Thyroid gland (tissue), 4 donors: ENCODE results near the gene CYP1A2. TPM values are rescaled to one million over a fixed set of nuclear protein-coding genes. Genes with fewer than 3 reads are reported as not detected.

Experiments used
- DNase-seq, 2 donors: peaks; one replicate each; pipeline ENCODE4 v3.0.0-alpha.2; 2019
- H3K27ac ChIP-seq, 3 donors: fragments of 200-600 bp; sonication (generic); 1 replicate in 2 of 3; 2 replicates in 1 of 3; pipeline ENCODE4 v1.5.1; 2016 to 2019; ENCODE audit warnings: mild to moderate bottlenecking in 1 of 3, moderate library complexity in 1 of 3
- H3K27me3 ChIP-seq: fragments of 200-600 bp; sonication (generic); one replicate; pipeline ENCODE4 v1.5.1; 2019
- H3K36me3 ChIP-seq, 2 donors: fragments of 200-600 bp; sonication (generic); one replicate each; pipeline ENCODE4 v1.5.1; 2016 to 2019
- H3K4me1 ChIP-seq, 2 donors: fragments of 200-600 bp; sonication (generic); one replicate each; pipeline ENCODE4 v1.5.1; 2017 to 2019
- H3K4me3 ChIP-seq, 3 donors: fragments of 200-600 bp; sonication (generic); replicated peaks in 1 of 3; 1 replicate in 2 of 3; 2 replicates in 1 of 3; pipeline ENCODE4 v1.5.1; 2016; ENCODE audit warnings: mild to moderate bottlenecking in 1 of 3
- H3K9me3 ChIP-seq: fragments of 200-600 bp; sonication (generic); one replicate; pipeline ENCODE4 v1.5.1; 2017
- POLR2A ChIP-seq, 2 donors: fragments of 450-650 bp; IDR thresholded peaks; one replicate each; pipeline ENCODE4 v1.6.1; 2017; ENCODE audit warnings: antibody characterized with exemption in 2 of 2, mild to moderate bottlenecking in 2 of 2, moderate library complexity in 1 of 2
- WGBS, 2 donors: methylation state at CpG; one replicate each; pipeline ENCODE4 v1.1.5; 2017; 5-methylcytosine and 5-hydroxymethylcytosine counted together
- intact Hi-C: fragments of 100-400 bp; cut with DNase I; formaldehyde crosslinking; loops from one replicate; pipeline ENCODE4 v1.15.1; 2023
- total RNA-seq, 4 donors: library from RNA; depleted of rRNA; stranded (reverse); fragments of >200 nt; gene quantifications; one replicate each; pipeline ENCODE4 v1.2.3, GENCODE V29; 2016
- TF ChIP-seq, protein P1 (sequence below), 6 experiments: fragments of 200-600 bp in 3 of 6; fragments of 450-650 bp in 3 of 6; sonication (generic) in 3 of 6; IDR thresholded peaks; one replicate each; pipeline ENCODE4 v1.5.1; 2016 to 2019; ENCODE audit warnings: antibody characterized with exemption in 6 of 6, mild to moderate bottlenecking in 2 of 6, inconsistent platforms in 1 of 6, moderate library complexity in 1 of 6

CYP1A2 gene
- total RNA-seq, 4 donors from 2014 or later: 1.3 to 9.9 (median 2.9) TPM

DNA sequence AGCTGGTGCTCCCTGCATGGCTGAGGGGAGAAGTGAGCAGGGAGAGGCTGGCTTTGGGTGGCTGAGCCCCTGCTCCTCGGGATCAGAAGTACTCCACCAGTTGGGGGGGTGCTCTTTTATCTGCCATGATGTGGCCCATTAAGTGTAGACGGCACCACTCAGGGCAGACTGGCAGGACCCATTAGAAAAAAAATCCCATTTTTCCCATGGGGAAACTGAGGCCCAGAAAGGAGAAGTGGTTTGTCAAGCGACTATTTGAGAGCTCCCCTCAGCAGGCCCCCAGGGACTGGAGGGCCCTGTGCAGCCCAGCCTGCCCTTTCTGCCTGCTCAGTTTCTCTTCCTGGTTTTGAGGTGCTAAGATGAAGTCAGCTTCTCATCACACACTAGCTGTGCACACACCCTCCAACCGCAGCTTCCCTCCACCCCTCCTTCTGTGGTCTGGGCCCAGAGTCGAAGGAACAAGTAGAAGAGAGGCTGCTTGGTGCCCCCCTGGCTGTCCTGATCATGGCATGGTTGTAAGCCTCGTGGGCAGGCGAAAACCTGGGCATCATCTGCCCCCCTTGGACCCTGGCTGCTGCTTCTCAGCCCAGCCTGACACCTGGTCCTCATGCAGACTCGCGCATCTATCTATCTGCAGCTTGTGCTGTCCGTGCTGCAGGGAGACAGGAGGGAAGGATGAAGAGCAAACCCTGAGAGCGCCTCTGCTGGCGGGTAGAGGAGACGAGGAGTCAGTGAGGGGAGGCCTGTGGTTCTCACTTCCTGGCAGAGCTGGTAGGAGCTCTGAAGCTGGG, 38.8 kb downstream of the CYP1A2 start:
- 62 to 75% methylated on average over 13 of the region's 13 CpGs for WGBS, 2 donors
- H3K36me3 ChIP-seq: no peaks in the 10 kb centered on the region
- TF ChIP-seq, protein P1, sequence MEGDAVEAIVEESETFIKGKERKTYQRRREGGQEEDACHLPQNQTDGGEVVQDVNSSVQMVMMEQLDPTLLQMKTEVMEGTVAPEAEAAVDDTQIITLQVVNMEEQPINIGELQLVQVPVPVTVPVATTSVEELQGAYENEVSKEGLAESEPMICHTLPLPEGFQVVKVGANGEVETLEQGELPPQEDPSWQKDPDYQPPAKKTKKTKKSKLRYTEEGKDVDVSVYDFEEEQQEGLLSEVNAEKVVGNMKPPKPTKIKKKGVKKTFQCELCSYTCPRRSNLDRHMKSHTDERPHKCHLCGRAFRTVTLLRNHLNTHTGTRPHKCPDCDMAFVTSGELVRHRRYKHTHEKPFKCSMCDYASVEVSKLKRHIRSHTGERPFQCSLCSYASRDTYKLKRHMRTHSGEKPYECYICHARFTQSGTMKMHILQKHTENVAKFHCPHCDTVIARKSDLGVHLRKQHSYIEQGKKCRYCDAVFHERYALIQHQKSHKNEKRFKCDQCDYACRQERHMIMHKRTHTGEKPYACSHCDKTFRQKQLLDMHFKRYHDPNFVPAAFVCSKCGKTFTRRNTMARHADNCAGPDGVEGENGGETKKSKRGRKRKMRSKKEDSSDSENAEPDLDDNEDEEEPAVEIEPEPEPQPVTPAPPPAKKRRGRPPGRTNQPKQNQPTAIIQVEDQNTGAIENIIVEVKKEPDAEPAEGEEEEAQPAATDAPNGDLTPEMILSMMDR (IDR thresholded peaks at IDR 0.05): peak in 2 of 6 experiments; percentile 9 to 31
- no peak for TF ChIP-seq POLR2A (IDR thresholded peaks at IDR 0.05)
- DNase-seq: peak in 1 of 2 donors; percentile 38
- peaks cover 73 to 98% of the 10 kb centered on the region in 2 donors for H3K4me1 ChIP-seq
- peak overlapping the region in 2 of 3 donors; percentile 17 to 51 for H3K27ac ChIP-seq
- H3K27me3 ChIP-seq: no peaks in the 10 kb centered on the region
- no peak overlapping the region for H3K4me3 ChIP-seq
- intact Hi-C loops: no loop called here
- no peaks in the 10 kb centered on the region for H3K9me3 ChIP-seq

DNA sequence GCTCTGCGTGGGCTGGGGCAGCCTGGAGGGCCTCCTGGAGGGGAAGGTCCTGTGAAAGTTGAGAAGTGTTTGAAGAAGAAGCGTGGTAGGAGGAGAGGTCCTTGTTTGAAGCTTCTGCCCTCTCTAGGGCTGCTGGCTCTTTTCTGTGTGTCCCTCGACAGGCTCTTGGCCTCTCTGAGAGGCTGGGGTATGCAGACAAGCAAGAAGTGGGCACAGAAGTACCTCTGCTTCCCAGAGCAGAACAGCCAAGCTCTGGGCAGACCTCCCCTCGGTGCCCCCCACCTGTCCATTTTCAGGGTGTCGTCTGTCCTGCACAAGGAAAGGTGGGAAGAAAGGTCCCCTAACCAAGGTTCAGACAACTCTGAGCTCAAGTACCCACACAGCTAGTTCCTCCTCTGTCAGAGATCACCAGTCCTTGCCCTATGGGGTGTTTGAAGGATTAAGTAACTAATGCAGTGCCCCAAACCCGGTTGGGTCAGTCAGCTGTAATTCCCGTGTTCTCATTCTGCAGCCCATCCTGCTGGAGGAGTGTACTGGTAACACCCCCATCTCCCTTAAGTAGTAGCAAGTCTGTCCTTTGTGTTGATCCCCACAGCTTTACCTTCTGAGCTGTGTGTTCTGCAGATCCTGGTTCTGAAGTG, 39.5 kb downstream of the CYP1A2 start:
- Histone ChIP-seq H3K4me3 (no peak overlapping the region), H3K27me3 (no peaks in the 10 kb centered on the region), H3K4me1 (peaks cover 69 to 100% of the 10 kb centered on the region in 2 donors), H3K27ac (peak overlapping the region in 1 of 3 donors; percentile 51), H3K36me3 (no peaks in the 10 kb centered on the region), H3K9me3 (no peaks in the 10 kb centered on the region)
- WGBS, 2 donors: 46 to 50% methylated on average over 5 to 7 of the region's 7 CpGs
- intact Hi-C loops: no loop called here
- DNase-seq: no peak
- TF ChIP-seq, protein P1 (IDR thresholded peaks at IDR 0.05): no peak
- no peak for TF ChIP-seq POLR2A (IDR thresholded peaks at IDR 0.05)

DNA sequence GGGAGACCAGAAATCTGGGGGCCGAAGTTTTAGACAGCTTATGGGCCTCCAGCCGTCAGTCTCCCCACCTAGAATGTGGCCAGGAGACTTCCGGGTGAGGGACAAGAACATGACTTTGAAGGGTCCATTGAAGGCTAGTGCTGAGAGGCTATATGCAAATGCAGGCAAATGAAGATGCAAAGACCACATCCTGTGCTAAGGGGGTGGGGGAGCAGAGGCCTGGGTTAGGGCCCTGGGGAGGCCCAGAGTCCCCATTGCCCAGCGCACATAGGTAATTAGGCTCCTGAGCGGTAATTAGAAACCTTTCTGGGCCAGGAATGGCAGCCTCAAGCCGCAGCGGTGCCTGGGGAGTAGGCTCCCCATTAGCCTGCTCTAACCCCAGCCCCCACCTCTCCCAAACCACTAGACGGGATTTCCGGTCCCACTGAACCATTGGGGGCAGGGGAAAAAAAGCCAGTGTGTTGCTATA, 40.1 kb downstream of the CYP1A2 start:
- no peaks in the 10 kb centered on the region for H3K36me3 ChIP-seq
- no peak for TF ChIP-seq POLR2A (IDR thresholded peaks at IDR 0.05)
- TF ChIP-seq, protein P1 (IDR thresholded peaks at IDR 0.05): no peak
- no peak overlapping the region for H3K4me3 ChIP-seq
- DNase-seq: no peak
- peak overlapping the region in 2 of 3 donors; percentile 58 to 72 for H3K27ac ChIP-seq
- H3K9me3 ChIP-seq: no peaks in the 10 kb centered on the region
- peaks cover 66 to 97% of the 10 kb centered on the region in 2 donors for H3K4me1 ChIP-seq
- WGBS, 2 donors: 75 to 85% methylated on average over 7 to 9 of the region's 9 CpGs
- intact Hi-C loops: no loop called here
- no peaks in the 10 kb centered on the region for H3K27me3 ChIP-seq

DNA sequence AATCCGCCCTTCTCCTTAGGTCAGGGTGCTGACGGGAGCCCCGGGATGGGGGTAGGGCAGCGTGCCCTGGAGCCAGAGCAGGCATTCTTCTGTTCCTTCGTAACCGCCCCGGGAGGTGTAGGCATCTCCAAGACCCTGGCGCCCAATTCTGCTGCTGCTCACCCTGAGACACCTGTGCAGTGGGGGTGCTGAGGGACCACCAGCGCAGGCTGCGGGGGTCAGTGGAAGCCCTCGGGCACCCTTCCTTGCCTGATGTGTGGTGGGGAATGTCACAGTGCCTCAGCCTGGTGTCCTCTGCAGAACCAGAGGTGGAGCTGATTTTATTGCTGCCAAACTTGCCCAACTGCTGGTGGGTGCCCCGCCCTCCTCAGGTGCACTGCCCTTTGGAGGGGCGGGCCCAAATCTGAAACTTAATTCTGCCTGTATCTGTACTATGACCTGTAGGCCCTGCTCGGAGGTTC, 40.6 kb downstream of the CYP1A2 start:
- DNase-seq: peak; percentile 38 to 43
- Histone ChIP-seq H3K4me1 (peaks cover 63 to 92% of the 10 kb centered on the region in 2 donors), H3K9me3 (no peaks in the 10 kb centered on the region), H3K27ac (peak overlapping the region in 2 of 3 donors; percentile 58 to 72), H3K27me3 (no peaks in the 10 kb centered on the region), H3K36me3 (no peaks in the 10 kb centered on the region), H3K4me3 (no peak overlapping the region)
- WGBS, 2 donors: 71 to 81% methylated on average over 13 to 14 of the region's 14 CpGs
- intact Hi-C loops: no loop called here
- TF ChIP-seq, protein P1 (IDR thresholded peaks at IDR 0.05): no peak
- no peak for TF ChIP-seq POLR2A (IDR thresholded peaks at IDR 0.05)

DNA sequence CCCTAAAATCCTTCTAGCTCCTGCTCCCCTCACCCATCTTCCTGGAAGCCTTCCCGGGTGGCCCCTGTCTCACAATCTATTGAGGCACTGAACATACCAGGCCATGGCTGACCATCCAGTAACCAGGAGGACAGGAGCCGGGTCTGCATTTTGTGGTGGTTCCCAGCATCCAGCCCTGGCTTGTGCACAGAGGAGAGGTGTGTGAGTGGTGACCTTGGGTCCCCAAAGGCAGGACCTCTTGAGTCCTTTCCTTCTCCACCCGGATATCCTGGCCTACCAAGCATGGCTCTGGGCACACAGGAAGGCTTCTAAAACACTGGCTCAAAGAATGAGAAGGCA, 41.1 kb downstream of the CYP1A2 start:
- DNase-seq: no peak
- Histone ChIP-seq H3K27ac (peak overlapping the region; percentile 38 to 72 (median 58)), H3K36me3 (no peaks in the 10 kb centered on the region), H3K27me3 (no peaks in the 10 kb centered on the region), H3K9me3 (no peaks in the 10 kb centered on the region), H3K4me1 (peaks cover 63 to 87% of the 10 kb centered on the region in 2 donors), H3K4me3 (no peak overlapping the region)
- intact Hi-C loops: no loop called here
- 54 to 58% methylated on average over 2 to 3 of the region's 3 CpGs for WGBS, 2 donors
- TF ChIP-seq POLR2A (IDR thresholded peaks at IDR 0.05): no peak
- TF ChIP-seq, protein P1 (IDR thresholded peaks at IDR 0.05): no peak
